Cortex of kidney (tissue), 1 donor: ENCODE data around the gene SH3BP2.

Experiments
- DNase-seq: peaks from one replicate; lab custom pipeline; 2025; lab: John Stamatoyannopoulos, UW

The SH3BP2 gene

DNA sequence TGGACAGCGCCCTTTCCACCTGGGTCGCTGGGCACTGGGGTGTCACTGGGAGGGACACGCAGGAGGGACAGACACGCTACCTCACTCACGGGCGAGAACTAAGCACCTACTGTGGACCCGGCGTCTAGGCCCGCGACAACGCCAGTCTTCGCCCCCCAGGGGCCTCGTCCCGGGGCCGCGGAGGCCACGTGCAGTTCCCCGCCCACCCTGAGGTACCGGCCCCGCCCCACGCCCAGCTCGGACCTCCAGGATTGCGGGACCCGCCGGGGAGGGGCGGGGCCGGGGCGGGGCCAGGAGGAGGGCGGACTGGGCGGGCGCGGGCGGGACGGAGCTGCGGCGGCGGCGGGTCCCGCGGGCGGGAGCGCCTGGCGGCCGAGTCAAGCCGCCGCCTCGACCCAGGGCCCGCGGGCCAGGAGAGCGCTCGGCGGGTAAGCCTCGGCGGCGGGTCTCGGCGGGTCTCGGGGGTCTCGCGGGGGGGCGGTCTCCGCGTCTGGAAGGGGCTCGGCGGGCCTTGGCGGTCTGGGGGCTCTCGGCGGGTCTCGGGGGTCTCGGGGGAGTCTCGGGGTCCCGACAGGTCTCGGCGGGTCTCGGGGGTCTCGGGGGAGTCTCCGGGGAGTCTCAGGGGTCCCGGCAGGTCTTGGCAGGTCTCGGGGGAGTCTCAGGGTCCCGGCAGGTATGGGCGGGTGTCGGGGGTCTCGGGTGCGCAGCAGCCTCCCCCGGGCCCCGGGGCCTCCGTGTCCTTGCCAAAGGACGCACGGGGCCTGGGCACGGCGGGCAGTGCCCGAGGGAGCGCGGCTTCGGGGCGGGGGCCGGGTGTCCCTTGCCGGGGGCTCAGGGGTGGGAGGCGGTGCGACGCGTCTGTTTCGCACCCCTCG lies at the start of gene SH3BP2:
Gene SH3BP2, plus strand, starts transcription at position 375 of the 875 bp plus-strand sequence. CDS start 27,533 bp downstream, outside the sequence.
- no peak for DNase-seq

DNA sequence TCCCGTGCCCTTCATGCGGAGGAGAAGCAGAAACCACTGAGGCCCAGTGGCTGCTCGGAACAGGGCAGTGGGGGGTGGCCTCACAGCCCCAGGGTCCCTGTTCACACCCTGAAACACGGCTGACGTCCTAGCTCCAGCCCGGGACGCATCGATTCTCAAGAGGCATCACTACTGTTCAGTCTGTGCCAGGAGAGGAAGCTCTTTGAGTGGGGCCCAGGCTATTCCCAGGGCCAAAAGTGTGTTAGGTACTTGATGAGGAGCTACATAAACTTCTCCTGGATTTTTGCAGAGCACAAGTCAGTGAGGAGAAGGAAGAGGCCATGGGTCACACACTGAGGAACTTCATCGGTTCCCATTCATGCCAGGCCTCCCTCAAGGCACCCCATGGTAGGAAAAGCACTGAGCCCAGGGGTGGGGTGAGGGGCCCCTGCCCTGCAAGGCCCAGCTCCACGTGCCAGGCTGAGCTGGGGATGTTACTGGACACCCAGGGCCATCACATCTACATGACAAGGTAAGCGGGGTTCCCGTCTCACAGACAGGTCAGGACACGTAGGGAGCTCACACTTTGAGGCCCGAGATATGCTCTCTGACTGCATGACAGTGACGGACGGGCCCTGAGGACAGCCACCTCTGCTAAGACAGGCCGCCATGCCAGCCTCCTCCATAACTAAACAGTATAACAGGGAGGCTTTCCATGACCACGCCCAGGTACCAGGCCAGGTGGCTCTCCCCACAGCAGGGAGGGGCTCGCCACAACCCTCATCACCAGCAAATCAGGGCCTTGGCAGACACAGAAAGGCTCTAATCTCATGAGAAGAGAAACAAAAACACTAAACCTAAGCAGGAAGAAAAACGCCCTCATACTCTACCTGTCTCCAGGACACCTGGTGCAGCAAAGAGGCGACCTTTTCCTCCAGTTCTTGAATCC lies 49.1 kb upstream of the SH3BP2 start:
- DNase-seq, result no peak

DNA sequence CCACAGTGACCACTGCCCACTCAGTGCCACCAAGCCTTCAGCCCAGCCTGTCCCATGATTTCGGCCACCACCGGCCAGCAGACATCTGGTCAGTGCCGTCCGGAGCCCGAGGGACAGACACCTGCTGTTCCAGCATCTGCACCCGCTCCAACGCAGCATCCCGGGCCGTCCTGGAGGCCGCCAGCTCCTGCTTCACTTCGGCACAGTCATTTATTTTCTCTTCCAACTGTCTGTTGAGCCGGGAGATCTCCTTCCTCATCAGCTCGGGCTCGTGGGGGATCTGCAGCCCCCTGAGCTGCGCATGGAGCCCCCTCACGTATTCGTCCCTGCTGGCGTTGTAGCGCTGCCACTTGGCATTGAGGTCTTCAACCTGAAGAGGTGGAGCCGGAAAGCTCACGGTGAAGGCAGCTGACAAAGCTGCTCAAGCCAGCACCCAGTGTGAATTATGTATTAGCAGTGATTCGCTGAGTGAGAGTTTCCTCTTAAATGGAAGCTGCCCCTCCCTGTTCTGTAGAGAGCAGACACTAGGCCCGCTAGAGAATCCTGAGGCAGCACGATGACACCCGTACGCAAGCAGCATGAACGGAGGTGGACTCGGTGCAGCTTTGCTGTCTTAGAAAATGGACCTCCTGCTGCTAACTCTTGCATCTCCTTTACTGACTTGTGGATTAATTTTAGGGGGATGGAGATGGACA lies 48.2 kb upstream of the SH3BP2 start:
- DNase-seq, result no peak

- no peak for DNase-seq
Measured at GRCh38 chr4:2745516-2745915, 47.4 kb upstream of the SH3BP2 start.

DNA sequence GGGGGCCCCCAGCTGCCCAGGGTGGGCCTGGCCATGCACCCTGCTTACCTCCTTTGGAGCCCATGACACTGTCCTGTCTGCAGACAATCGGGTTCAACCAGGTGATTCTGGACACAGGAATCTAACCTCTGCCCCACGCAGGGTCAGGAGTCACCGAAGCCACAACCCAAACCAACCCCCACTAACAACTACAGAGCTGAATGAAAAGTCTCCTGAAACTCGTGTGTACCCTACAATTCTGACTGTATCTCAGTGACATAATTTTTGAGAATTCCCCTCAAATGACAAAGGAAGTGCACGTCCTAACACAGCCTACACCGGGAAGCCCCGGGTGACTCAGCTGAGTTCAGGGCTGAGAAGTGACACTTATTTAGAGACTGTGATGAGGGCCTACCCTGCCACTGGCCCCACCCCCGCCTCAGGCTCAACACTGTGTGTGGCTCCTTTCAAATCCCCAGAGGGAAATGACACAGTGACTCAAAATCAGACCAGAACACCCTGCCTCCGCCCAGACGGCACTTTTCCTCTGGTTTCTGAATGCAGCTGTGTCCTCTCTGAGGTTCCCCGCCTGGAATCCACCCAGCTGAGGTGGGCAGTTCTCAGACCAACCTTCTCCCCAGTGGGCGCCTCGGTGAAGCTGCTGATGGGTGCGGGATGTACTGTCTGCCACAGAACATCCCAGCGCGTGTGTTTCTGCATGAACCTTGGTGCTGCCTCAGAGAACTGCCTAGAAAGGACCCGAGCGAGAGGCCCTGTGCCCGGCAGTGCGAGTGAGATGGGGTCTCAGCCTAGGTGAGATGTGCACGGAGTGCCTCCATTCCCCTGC lies 46.7 kb upstream of the SH3BP2 start:
- no peak for DNase-seq

- no peak for DNase-seq
Measured at GRCh38 chr4:2746891-2747695, 45.8 kb upstream of the SH3BP2 start.

GRCh38 chr4:2750719-2751605 lies 41.9 kb upstream of the SH3BP2 start:
- DNase-seq, result no peak

- DNase-seq, result no peak
Measured at GRCh38 chr4:2753436-2753835, 39.4 kb upstream of the SH3BP2 start.

DNA sequence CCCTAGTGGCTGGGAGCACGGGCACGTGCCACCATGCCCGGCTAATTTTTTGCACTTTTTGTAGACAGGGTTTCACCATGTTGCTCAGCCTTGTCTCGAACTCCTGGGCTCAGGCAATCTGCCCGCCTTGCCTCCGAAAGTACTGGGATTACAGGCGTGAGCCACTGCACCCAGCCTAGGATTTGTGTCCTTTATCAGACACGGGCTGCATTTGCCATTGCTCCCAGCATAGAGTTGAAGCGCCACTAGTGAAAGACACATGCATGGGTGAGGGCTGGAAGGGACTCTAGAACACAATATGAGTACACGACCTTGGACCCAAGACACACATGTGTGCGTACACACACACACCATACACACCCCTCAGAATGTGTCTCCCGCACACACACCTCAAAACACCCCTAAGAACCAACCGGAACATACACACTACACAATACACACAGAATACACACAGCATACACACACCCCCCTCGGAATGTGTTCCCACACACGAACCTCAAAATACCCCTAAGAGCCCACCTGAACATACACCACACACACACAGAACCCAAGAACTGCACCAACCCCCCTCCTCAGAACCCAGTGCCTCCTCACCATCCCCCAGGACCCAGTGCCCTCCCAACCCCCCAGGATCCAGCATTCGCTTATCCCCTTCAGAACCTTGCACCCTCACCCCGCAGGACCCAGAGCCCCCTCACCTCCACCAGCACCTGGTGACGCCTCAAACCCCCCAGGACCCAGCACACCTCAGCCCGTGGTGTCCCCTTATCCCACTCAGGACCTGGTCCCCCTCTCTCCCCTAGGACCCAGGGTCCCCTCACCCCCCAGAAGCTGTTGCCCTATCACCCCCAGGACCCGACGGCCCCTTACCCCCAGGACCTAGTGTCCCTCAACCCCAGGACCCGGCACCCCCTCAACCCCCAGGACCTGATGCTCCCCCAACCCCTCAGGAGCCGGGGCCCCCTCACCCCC lies 37.8 kb upstream of the SH3BP2 start:
- no peak for DNase-seq

- no peak for DNase-seq
Measured at GRCh38 chr4:2755821-2756690, 36.8 kb upstream of the SH3BP2 start, which contains the start of gene TNIP2. Gene TNIP2, minus strand, starts transcription at chr4:2756336. Its CDS starts 47 bp downstream, at chr4:2756289.

- no peak for DNase-seq
Measured at GRCh38 chr4:2756691-2757350, 36.1 kb upstream of the SH3BP2 start.

DNA sequence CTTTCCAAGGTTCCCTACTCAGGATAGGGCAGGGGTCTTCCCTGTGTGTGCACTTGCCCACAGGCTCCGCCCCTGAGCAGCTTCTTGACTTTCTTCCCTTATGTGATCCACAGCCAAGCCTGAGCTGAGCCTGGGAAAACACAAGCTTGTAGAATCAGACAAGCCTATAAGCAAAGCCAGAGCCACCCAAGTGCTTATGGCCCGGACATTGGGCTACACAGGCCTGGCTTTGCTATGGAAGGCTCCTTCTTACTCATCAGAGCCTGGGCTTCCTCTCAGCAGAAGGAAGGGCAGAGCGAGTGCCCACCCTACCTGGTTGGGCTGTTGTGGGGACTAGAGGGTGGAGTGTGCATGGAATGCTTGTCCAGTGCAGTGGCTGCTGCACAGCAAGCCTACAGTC lies 35.5 kb upstream of the SH3BP2 start:
- DNase-seq, result no peak

DNA sequence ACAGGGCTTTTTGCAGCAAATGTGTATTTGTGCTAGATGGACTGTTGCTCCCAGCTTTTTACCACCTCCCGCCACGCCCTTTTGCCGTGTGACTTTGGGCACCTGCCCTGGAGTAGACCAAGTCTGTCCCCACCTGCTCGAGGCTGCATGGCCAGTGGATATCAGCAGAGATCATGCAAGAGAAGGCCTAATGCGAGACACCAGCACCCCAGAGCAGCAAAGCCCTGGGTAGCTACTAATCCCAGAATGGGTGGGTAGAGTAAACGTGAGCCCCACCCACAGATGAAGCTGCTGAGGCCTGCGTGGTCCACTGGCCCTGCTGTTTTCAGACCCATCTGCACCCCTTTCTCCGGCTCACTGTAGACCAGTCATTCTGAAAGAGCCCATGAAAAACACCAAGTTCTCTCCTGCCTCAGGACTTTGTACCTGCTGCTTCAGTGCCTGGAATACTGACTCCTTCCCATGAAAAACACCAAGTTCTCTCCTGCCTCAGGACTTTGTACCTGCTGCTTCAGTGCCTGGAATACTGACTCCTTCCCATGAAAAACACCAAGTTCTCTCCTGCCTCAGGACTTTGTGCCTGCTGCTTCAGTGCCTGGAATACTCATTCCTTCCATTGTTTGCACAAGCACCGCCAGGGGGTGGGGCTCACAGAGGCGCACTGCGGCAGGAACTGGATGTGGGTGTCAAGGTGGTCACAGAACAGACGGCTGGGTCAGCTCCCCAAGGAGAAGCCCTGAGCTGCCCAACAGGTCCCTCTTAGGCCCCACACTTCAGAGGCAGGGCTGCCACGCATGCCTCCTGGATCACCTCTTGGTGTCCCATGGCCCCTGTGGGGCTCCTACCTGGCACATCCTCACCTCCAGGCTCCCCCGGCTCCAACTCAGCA lies 31.6 kb upstream of the SH3BP2 start:
- DNase-seq, result no peak

GRCh38 chr4:2762048-2762447 lies 30.8 kb upstream of the SH3BP2 start:
- DNase-seq, result no peak
